ENCODE results near the gene PPBP. TPM values are rescaled to one million over a fixed set of nuclear protein-coding genes. Genes with fewer than 3 reads are reported as not detected.
"Not testable (repeated sequence)": the region's sequence is repeated elsewhere in the genome, so short reads cannot be mapped to it uniquely, and the experiment has no call there.

The PPBP gene
- polyA plus RNA-seq, 1 experiment = not detected

DNA sequence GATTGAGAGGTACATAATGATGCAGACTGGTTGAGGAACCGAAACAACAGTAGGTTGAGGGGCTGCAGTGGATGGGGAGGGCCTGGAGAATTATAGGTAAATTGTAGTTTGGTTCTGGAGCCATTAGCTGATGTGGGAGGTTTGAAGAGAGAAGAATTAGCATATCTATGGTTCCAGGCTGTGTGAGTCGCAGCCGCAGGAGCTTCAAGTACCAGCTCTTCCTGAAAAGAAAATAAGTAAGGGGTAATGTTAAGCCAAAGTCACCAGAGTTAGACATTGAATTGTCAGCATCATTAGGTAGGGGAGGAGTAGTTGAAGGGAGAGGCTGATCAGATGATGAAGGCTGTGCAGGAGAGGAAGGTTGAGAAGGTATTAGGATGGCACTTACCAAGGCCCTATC lies 35.6 kb downstream of the PPBP start:
- TF ChIP-seq, protein P1, sequence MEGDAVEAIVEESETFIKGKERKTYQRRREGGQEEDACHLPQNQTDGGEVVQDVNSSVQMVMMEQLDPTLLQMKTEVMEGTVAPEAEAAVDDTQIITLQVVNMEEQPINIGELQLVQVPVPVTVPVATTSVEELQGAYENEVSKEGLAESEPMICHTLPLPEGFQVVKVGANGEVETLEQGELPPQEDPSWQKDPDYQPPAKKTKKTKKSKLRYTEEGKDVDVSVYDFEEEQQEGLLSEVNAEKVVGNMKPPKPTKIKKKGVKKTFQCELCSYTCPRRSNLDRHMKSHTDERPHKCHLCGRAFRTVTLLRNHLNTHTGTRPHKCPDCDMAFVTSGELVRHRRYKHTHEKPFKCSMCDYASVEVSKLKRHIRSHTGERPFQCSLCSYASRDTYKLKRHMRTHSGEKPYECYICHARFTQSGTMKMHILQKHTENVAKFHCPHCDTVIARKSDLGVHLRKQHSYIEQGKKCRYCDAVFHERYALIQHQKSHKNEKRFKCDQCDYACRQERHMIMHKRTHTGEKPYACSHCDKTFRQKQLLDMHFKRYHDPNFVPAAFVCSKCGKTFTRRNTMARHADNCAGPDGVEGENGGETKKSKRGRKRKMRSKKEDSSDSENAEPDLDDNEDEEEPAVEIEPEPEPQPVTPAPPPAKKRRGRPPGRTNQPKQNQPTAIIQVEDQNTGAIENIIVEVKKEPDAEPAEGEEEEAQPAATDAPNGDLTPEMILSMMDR (IDR thresholded peaks at IDR 0.05; ENCODE audit: insufficient read depth, low read depth, low read length) = no peak
- ChIA-PET CTCF (interaction anchor here (1.2 kb wide), 1 partner anchor 8 kb away, joined by 3 read pairs; no protein-coding TSS in a partner anchor), POLR2A (no interaction called here)
- Histone ChIP-seq H3K27me3 (ENCODE audit: control insufficient read depth, insufficient read depth, low read length) (no peaks in the 10 kb centered on the region; the same call in 1 of the 2 replicates), H3K36me3 (ENCODE audit: control insufficient read depth, insufficient read depth, low read length) (no peaks in the 10 kb centered on the region), H3K4me3 (ENCODE audit: low read depth, low read length) (no peak overlapping the region)
- no peak for DNase-seq (ENCODE audit: low read depth)

DNA sequence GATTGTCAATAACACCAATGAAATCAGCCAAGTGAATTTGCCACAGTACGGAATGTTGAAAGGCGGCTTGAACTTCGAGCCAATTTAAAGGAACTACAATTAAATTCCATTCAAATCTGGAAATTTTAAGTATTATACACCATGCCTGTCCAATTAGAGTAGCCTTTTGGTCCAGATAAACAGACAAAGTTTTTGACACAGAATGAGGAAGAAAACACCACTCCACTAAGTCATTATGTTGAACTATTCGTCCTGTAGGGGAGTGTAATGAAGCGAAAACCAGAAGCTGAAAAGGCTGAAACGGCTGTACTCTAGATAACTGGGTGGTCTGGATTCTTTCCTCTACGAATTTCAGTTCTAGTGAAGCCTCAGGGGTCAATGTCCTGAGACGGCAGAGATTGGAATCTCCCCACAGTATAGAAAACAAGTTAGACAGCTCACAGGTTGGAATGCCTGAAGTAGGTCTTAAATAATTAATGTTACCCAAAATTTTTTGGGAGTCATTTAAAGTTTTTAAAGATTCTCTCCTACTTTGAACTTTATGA lies 37.5 kb downstream of the PPBP start:
- H3K36me3 ChIP-seq (ENCODE audit: control insufficient read depth, insufficient read depth, low read length); DNase-seq (ENCODE audit: low read depth); H3K27me3 ChIP-seq (ENCODE audit: control insufficient read depth, insufficient read depth, low read length); POLR2A ChIA-PET; H3K4me3 ChIP-seq (ENCODE audit: low read depth, low read length); CTCF ChIA-PET: not testable (repeated sequence)

DNA sequence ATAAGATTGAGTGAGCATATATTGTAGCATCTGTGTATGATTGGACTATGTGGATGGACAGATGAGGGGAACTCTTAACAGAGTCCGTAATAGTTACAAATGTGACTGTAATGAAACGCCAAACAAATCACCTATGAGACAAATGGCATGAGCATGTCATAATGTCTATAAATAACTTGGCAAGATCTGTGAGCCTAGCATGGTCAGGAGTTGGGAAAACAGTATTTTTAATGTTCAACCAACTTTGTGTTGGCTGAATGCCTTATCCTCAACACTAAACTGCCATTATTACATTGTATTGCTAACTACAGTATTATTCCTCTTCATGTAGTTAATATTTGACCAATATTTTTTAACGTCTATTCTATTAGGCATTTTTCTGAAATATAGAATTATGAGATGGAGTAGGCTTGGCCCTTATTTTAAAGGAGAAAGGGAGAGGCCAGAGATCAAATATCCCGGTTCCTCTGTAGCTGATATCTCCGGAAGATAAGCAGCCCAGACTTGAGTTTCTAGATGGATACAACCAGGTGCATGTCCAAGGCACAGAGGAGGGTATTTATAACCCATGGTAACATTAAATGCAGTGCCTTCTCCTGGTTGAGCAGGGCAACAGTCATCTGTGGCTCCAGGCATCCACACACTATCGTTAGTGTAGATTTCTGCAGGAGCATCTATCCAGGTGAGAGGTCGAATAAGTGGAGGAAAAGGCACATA lies 38.8 kb downstream of the PPBP start:
- Histone ChIP-seq H3K27me3 (ENCODE audit: control insufficient read depth, insufficient read depth, low read length) (peaks cover 8% of the 10 kb centered on the region), H3K36me3 (ENCODE audit: control insufficient read depth, insufficient read depth, low read length) (no peaks in the 10 kb centered on the region), H3K4me3 (ENCODE audit: low read depth, low read length) (no peak overlapping the region)
- ChIA-PET CTCF (interaction anchor here (0.6 to 1.6 kb wide), 4 partner anchors 11 to 1807 kb away, joined by 3 to 6 read pairs (median 3); no protein-coding TSS in a partner anchor), POLR2A (no interaction called here)
- TF ChIP-seq, protein P1 (IDR thresholded peaks at IDR 0.05; ENCODE audit: insufficient read depth, low read depth, low read length) = no peak
- no peak for DNase-seq (ENCODE audit: low read depth)

DNA sequence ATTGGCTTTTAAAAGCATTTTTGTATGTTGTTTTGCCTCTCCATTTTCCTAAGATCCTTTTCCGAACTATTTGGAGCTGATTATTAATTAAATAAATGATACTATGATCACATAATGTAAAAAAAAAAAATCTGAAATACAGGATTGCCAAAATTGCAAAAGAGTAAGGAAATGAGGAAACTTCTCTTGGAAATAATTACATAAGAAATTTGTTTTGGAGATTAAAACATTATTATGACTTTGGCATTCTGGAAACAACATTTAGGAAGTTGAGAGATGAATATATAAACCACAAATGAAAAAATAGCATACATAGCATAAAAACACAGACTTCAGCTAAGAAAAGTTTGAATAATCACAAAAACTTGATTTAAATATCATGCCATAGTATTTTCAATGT lies 39.7 kb downstream of the PPBP start:
- Histone ChIP-seq H3K4me3 (ENCODE audit: low read depth, low read length) (no peak overlapping the region), H3K36me3 (ENCODE audit: control insufficient read depth, insufficient read depth, low read length) (no peaks in the 10 kb centered on the region), H3K27me3 (ENCODE audit: control insufficient read depth, insufficient read depth, low read length) (peaks cover 10% of the 10 kb centered on the region)
- DNase-seq (ENCODE audit: low read depth) = no peak
- ChIA-PET CTCF (interaction anchor here (0.6 to 1.6 kb wide), 3 partner anchors 10 to 1806 kb away, joined by 3 to 6 read pairs (median 3); no protein-coding TSS in a partner anchor), POLR2A (no interaction called here)
- TF ChIP-seq, protein P1 (IDR thresholded peaks at IDR 0.05; ENCODE audit: insufficient read depth, low read depth, low read length) = no peak

DNA sequence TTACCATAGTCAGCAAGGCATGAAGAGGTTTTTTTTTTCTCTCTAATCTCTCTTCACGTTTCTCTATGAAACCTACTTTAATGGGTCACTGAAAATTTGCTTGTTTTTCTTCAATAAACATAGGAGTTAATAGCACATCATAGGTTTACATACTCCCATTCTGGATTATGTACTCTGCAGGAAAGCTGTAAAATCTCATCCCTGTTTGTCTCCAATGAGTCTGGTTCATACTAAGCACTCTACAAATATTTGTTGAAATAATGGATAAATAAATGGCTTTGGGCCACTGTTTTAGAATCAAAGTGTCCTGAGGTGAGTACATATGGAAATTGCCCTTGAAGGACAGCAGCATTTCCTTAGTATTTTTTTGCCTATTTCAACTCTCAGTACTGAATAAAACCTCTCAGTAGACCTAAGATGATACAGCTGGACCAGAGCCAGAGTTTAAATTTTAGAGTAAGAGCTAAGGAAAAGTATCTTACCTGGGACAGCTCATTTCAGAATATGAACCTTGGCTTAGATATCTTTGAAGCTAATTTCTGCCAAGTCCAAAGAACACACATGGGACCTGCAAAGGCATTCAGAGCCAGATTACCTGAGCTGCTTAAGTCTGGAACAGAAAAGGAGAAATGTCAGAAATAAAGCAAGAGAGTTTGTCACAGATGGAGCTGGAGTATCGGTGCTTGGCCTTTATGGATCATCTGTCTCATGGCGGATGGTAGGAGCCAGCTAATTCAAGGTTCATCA lies 40.6 kb downstream of the PPBP start:
- Histone ChIP-seq H3K27me3 (ENCODE audit: control insufficient read depth, insufficient read depth, low read length) (peaks cover 14% of the 10 kb centered on the region), H3K36me3 (ENCODE audit: control insufficient read depth, insufficient read depth, low read length) (no peaks in the 10 kb centered on the region), H3K4me3 (ENCODE audit: low read depth, low read length) (no peak overlapping the region)
- ChIA-PET POLR2A (no interaction called here), CTCF (interaction anchor here (1.0 to 1.4 kb wide), 2 partner anchors 18 to 249 kb away, joined by 3 read pairs; no protein-coding TSS in a partner anchor)
- DNase-seq (ENCODE audit: low read depth) = no peak
- TF ChIP-seq, protein P1 (IDR thresholded peaks at IDR 0.05; ENCODE audit: insufficient read depth, low read depth, low read length) = no peak
